Bone marrow (tissue), 2 donors: ENCODE results near the gene MRPL50.
"Not testable (repeated sequence)": the region's sequence is repeated elsewhere in the genome, so short reads cannot be mapped to it uniquely, and the experiment has no call there.

Experiments
- DNase-seq, 2 donors: peaks; one replicate each; lab custom pipeline; 2025; lab: John Stamatoyannopoulos, UW

Gene MRPL50

DNA sequence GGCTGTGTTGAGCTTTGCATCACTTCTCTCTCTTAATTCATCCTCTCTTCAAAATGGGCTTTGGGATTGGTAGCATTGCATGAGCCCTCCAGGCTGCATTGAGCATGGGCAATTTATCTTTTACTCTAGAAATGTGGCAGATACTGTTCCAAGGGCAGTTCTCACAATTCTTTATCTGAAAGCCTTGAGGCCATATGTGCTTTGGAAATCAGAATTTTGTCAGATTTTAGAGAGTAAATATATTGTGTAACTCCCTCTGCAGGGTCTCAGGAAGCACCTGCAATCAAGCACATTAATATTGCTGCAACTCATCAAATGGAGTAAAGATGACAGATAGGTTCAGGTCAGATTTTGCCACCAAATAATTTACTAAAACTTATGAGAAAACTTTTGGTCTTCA lies 19.6 kb upstream of the MRPL50 start:
- DNase-seq, result no peak

DNA sequence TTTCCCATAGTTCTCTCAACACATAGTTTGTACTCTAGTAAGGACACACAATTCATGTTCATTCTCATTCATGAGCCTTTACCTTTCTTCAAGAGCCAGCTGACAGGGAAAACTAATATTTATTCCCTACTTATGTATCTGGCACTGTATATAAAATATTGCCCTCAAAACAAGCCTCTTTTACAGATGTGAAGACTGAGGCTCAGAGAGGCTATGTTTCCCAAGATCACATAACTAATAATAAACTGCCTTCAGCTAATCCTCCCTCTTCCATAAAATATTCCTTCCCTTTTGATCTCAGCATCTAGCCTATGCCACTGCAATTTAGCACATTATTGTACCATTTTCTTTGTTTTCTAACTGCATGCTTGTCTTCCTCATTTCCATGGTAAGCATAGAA lies 19.0 kb upstream of the MRPL50 start:
- DNase-seq, result no peak

DNA sequence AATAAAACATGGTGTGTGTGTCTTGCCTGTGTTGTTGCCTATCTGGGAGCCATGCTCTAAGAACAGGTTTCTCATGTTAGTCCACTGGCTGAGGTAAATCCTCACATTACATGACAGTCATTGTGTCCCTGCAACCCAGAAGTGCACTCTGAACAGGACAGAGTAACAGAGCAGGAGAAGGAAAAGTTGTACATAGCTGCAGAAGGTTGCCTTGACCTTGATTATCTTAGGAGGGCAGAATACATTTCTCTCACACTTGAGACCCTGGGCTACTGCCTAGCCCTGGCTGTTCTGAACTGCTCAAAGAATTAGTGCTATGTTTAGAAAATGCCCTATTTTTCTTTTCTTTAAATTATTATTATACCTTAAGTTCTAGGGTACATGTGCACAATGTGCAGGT lies 17.2 kb upstream of the MRPL50 start:
- DNase-seq, result no peak

DNA sequence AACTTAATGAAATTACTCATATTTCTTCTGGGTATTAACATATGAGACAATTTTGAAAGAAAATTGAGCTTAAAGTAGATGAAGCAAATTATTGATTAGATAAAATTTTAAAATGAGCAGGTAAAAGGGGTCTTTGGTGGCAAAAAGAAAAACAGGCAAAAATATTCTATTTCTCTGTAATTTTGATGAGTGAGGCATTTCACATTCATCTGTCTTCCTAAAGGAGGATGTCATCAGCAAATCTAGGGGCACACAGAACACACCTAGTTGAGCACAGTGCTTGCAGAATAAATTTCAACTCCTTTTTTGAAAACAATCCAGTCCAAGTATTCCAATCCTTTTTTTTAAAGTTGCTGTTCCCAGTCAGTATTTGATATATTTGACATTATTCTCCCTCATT lies 16.4 kb upstream of the MRPL50 start:
- no peak for DNase-seq

DNA sequence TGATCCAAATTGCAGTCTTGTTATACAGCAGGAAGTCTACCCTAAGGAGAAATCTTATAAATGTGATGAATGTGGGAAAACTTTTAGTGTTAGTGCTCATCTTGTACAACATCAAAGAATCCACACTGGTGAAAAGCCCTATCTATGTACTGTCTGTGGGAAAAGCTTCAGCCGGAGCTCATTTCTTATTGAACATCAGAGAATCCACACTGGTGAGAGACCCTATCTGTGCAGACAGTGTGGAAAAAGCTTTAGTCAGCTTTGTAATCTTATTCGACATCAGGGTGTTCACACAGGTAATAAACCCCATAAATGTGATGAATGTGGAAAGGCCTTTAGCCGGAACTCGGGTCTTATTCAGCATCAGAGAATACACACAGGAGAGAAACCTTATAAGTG lies 10.7 kb upstream of the MRPL50 start:
- DNase-seq, result no peak

DNA sequence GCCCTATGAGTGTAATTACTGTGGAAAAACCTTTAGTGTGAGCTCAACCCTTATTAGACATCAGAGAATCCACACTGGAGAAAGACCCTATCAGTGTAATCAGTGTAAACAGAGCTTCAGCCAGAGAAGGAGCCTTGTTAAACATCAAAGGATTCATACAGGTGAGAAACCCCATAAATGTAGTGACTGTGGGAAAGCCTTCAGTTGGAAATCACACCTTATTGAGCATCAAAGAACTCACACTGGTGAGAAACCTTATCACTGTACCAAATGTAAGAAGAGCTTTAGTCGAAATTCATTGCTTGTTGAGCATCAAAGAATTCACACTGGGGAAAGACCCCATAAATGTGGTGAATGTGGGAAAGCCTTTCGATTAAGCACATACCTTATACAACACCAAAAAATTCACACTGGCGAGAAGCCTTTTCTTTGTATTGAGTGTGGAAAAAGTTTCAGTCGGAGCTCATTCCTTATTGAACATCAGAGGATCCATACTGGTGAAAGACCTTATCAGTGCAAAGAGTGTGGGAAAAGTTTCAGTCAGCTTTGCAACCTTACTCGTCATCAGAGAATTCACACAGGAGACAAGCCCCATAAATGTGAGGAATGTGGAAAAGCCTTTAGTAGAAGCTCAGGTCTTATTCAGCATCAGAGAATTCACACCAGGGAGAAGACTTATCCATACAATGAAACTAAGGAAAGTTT lies 10.1 kb upstream of the MRPL50 start:
- DNase-seq, result no peak

DNA sequence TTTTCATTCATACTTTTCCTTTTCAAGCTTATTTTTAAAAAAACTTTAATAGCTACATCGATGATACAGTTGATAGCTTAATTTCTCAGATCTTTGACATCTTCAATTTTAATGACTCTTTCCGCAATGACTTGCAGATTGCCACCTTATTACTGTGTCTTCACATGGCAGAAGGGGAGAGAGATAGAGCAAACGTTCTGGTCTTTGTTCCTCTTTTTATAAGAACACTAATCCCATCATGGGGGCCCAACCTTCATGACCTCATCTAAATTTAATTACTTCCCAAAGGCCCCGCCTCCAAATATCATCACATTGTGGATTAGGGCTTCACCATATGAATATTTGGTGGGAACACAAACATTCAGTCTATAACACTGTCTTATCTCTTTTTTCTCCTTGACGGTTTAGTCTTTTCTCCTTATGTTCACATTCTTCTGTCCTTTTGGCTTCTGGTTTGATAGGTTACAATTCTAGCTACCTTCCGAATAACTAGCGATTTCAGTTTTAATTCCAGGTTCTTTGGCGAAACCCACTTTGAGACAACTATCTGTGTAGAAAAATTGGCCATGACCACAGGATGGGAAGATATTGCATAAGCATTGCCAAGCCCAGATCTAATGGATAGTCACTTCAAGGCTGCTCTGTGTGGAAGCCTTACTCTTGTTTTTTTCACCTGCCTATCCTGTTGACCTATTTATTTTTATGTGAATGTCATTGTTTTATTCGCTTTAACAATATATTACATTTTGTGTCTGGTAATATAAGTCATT lies 5.3 kb upstream of the MRPL50 start:
- no peak for DNase-seq

DNA sequence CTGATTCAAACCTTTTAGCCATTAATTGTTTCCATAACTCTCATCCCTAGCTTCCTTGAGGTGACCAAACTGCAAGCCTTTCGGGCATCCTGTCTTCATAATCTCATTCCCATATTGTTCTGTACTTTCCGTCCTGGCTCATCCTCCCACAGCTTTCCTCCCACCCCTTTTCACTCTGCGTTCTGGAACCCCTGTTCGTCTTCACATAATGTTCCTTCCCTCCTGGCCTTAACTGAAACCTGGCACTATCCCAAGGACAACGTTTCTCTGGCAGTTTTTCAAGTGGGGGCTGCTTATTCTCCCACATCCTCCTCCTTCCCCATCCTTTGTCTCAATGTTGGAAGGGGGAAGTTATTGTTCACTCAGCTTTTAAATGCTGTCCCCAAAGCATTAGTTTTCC lies 1.7 kb upstream of the MRPL50 start:
- no peak for DNase-seq

DNA sequence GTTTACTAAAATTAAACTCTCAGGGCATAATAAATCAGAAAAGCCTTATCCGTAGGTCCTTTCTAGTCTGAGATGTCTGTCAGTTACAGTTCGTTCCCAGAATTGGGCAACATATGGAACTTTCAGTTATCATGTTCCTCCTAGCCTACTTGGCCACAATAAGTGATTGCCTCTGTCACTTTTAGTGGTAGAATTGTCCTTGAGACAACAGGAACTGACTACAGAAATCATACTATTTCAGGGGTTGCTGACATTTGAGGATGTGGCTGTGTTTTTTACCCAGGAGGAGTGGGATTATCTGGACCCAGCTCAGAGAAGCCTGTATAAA lies 1.2 kb upstream of the MRPL50 start:
- DNase-seq, result no peak

DNA sequence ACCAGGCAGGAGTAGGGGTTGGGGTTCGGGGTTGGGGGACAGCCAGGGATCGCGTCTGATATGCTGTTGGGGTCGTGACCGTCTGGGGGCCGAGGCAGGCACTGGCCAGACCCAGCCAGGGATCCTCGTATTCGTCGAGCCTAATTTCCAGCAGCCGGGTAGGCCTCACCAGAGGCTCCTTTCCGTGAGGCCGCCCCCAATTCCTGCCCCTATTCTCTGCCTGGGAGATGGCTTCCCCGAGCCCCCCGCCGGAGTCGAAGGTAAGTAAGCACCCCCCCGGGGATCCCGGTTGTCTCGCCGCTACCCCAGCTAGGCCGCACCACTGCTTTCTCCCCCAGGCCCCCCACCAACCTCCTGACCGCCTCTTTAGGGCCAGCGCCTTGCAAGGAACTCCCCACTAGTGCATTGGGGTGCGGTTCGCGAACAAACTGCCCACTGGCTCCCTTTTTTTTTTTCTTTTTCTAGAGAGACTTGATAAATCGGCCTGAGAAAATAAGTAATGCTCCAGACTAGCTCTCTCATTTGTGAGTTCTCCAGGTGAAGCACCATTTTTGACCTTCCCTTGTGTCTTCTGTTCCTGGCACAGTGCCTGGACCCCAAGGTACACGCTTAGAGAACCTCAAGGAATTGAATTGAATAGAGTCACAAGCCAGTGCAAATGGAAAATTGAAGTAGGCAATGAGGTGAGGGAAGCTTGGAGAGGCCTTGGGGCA lies 668 bp upstream of the MRPL50 start:
- peak in 1 of 2 donors; percentile 79 for DNase-seq

DNA sequence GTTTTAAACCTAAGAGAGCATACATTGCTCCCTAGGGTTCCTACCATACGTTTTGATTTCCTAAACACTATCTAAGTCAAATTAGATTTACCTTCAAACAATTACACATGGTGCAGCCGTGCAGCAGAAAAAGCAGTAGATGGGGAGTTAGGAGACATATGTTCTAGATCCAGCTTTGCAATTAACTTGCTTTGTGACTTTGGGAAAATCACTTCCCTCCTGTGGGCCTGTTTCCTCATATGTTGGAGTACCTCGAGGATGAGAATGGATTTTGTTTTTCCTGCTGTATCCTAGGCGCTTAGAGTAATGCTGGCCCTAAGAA lies 711 bp downstream of the MRPL50 start:
- no peak for DNase-seq

DNA sequence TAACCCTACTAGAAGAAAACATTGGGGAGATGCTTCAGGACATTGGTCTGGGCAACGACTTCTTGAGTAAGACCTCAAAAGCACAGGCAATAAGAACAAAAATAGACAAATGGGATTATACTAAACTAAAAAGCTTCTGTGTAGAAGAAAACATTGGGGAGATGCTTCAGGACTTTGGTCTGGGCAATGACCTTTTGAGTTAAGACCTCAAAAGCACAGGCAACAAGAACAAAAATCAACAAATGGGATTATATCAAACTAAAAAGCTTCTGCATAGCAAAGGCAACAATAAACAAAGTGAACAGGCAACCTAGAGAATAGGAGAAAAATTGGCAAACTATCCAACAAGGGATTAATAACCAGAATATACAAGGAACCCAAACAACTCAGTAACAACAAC lies 3.7 kb downstream of the MRPL50 start:
- no peak for DNase-seq

DNA sequence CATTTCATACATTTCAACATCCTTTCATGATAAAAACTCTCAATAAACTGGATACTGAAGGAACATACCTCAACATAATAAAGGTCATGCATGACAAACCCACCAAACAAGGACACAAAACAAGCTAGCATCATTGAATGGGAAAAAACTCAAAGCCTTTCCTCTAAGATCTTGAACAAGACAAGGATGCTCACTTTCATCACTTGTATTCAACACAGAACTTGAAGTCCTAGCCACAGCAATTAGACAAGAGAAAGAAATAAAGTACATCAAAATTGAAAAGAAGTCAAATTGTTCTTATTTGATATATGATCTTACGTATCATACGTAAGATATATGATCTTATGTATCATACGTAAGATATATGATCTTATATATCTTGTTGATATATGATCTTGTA lies 5.3 kb downstream of the MRPL50 start:
- no peak for DNase-seq

DNA sequence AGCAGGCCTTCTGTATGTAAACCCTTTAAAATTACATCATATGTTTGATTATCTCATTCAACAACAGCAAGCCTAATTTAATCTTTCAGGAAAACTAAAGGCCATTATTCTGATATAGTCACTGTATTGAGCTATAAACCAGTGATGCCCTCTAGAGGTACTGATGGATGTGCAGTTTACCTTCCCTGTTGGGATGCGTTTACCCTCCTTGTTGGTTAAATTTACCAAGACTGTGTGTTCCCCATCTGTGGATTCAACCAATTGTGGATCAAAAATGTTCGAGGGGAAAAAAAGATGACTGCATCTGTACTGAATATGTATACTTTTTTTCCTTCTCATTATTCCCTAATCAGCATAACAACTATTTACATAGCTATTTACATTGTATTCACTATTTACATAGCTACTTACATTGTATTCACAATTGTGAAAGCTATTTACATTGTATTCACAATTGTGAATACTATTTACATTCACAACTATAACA lies 9.9 kb downstream of the MRPL50 start:
- DNase-seq, result no peak

DNA sequence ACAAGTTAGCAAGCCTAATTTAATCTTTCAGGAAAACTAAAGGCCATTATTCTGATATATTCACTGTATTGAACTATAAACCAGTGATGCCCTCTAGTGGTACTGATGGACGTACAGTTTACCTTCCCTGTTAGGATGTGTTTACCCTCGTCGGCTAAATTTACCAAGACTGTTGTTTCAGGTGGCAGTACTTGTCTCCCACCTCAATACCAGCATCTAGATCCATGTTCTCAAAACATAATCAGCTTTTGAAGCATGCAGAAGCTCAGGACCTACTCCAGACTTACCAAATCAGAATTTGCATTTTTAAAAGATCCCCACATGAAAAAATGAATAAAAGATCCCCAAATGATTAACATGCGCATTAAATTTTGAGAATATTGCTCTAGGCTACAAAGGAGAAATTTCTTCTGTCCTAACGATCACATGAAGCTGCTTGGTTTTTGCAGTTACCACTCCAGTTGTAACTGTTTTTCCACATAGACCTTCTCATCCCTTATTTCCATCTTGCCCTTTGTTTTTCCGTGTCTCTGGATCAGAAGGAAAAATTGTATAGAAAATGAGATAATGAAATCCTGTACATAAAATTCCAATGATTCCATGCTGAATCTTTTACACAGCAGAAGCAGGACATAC lies 10.4 kb downstream of the MRPL50 start:
- no peak for DNase-seq

DNA sequence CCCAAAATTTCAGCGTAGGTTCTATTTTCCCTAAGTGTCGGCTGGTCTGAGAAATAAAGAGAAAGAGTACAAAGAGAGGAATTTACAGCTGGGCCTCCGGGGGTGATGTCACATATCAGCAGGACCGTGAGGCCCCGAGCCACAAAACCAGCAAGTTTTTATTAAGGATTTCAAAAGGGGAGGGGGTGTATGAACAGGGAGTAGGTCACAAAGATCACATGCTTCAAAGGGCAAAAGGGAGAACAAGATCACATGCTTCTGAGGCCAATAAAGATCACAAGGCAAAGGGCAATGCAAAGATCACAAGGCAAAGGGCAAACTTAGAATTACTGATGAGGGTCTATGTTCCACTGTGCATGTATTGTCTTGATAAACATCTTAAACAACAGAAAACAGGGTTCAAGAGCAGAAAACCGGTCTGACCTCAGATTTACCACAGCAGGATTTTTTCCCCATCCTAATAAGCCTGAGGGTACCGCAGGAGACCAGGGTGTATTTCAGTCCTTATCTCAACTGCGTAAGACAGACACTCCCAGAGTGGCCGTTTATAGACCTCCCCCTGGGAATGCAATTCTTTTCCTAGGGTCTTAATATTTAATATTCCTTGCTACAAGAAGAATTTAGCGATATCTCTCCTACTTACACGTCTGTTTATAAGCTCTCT lies 13.4 kb downstream of the MRPL50 start, which contains the start of gene BAAT:
Gene BAAT (minus strand): TSS at position 134 of the 664 bp plus-strand sequence. CDS start 13,602 bp downstream, outside the sequence.
- DNase-seq, result not testable (repeated sequence)

DNA sequence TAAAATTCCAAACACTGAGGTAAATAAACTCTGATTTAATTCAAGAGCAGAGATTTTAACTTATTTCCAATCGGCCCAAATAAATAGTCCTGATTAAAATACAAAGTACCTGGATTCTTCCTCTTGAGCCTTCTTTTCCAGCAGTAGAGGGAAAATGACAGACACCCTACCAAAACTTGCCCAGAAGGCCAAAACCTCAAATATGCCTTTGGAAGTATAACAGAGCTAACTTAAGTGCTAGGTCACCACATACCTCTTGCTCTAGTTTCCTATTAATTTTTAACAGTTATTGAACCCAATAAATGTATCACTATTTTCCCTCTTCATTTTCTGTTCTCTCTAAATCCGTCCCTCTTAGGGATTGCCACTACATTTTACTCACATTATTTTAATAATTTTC lies 15.1 kb downstream of the MRPL50 start:
- DNase-seq, result no peak

DNA sequence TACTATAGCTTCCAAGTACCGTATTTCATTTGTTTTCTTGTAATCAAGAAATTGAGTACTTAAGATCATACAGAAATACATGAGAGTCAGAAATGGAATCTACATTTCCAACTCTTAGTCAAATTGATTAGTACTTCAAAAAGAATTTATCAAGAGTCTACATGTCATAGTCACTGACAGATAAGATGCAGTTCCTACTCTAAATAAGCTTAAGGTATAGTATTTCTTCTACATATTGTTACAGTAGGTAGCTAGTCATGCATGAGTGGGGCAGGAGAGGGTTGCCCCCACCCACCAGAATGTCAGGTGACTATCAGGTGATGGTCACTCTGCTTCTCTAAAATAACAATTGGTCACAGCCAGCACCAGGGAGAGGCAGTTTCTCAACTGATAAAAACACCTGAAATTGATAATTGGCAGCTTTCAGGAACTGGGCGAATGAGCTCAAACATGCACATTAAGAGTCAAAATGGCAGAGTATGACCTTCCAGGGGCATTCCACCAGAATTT lies 16.5 kb downstream of the MRPL50 start:
- no peak for DNase-seq

DNA sequence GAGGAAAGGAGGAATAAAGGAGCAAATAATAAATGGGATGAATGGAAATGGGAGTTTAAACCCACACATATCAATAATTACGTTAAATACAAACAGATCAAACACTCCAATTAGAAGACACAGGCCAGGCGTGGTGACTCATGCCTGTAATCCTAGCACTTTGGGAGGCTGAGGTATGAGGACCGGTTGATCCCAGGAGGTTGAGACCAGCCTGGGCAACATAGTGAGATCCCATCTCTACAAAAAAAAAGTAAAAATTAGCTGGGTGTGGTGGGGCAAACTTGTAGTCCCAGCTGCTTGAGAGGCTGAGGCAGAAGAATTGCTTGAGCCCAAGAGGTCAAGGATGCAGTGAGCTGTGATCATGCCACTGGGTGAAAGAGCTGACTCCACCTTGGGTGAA lies 17.3 kb downstream of the MRPL50 start:
- no peak for DNase-seq

DNA sequence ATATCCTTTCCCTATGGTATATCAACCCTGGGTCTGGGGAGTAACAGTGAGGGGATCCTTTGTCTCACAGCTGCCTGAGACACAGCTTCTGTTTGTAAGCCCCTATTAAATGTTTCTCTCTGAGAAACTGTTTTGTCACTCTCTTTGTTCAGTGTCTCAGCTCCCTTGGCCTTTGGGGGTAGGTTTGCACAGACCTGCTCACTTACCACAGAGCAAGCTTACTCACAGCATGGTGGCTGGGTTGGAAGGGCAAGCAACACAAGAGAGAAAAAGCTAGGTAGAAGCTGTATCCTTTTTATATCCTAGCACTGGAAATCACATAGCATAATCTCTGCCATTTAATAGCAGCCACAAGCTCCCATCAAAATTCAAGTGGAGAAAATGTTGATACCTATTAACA lies 18.1 kb downstream of the MRPL50 start:
- no peak for DNase-seq

DNA sequence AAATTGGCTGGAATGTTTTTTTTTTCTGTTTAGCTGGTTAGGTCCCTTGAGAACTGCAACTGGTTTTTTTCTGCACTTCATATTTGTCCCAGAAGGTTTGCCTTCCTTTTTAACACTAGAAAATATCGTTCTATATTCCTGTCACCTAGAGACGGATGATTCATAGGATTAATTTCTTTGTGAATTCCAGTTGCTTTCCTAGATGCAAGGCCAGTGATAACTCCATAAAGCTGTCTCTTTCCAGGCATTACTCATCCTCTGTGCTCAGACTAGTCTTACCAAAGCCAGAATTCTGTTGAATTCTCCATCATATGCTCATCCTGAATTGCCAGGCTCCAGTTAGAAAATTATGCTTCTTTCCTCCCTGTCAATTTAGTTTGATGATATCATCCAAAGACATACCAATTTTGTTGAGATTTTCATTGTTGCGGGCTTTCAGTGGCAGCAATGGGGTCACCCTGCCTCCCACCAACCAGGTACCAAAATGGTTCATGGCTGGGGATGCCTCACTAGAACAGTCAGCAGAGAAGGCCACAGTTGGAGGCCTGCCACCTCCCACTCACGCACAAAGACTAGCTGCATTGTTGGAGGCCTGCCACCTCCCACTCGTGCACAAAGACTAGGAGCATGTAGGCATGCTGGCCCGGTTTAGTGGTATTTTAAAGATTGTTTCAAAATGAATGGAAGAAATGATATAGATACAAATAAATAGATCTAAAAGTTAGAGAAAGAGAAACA lies 22.1 kb downstream of the MRPL50 start:
- no peak for DNase-seq
